Measurements from ENCODE around the gene AKAP5.

Gene AKAP5, protein sequence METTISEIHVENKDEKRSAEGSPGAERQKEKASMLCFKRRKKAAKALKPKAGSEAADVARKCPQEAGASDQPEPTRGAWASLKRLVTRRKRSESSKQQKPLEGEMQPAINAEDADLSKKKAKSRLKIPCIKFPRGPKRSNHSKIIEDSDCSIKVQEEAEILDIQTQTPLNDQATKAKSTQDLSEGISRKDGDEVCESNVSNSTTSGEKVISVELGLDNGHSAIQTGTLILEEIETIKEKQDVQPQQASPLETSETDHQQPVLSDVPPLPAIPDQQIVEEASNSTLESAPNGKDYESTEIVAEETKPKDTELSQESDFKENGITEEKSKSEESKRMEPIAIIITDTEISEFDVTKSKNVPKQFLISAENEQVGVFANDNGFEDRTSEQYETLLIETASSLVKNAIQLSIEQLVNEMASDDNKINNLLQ

DNA sequence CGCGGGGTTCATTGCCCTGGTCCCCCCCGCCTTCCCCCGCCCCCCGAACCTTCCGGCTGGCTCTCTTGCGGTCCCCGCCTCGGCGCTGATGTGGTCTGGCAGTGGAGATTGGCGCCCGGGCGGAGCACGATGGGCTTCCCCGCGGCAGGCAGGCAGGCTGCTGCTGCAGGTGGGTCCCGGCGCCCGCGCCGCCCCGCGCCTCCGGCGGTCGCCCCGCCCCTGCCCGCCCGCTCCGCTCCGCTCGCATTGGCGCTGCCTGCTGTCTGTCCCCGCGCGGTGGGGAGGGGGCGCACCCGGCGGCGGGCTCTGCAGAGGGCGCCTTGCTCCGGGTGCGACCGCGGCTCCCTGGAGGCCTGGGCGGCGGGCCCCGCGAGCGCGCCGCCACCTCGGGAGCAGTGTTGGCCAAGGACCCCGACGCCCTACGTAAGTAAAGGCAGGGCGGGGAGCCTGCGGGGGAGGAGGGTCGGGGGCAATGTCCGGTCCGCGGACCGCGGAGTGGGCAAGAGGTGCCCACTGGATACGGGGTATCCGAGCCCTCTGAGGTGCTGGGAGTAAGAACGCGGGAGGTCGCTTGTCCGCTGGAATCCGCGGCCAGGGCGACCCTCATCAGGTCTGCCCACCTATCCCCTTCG lies at the start of gene AKAP5:
TSS of gene AKAP5 (plus strand) at position 309 of the 632 bp plus-strand sequence. CDS start 2,896 bp downstream, outside the sequence.
- DNase-seq (ENCODE audit: low read depth, low spot score) = no peak

DNA sequence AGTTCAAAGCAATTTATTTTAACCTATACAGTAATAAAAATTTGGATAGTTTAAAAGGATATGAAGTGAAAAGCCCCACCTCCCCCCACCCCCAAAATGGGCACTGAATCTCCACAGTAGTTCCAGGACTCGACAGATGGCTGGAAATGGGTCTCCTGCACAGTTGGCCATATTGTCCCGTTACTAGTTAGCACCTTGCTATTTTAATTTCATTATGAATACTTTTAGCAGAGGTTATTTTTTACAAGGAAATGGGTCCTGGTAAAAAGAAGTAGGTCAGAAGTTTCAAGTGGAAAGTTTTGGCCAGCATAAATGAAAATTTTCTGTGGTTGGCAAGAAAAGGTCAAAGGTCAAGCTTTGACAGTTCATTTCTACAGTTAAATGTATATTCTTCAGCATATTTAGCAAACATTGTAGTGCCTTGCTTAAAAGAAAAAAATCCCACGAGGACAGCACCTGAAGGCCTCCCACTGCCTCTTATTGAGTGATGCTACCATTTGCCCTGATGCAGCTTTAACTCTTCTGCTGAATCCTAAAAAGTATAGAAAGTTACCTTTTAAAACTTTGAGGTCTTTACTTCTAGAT lies 48.9 kb upstream of the AKAP5 start:
- DNase-seq (ENCODE audit: low read depth, low spot score) = no peak

DNA sequence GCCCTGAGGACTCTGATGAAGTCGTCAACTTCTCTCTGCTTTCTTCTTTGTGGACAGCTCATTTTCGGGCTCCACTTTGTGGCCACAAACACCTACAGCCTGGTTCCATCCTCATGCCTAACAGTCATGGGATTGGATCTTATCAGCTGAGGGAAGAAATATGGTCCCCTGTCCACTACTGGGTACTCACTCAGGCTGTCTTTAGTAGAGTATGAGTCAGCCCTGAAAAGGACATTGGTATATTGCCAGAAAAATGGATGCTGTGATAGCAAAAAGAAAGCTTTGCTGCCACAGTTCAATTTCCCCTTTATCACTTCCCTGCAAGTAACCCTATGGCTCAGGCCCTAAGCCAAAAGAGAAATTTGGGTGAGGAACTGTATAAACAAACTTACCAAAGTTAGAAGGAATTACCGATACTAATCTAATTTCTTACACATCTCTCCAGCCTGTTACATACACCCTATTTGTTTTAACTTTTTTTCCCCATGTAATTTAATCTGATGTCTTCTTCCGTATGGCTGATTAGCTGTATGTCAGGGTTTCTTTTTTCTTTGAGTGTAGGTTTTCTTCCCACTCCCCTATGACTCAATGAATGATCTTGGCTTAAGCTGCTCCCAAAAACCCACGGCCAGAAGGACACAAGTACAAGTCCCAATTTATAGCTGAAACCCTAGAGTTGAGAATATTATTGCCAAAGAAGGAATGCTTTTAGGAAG lies 48.1 kb upstream of the AKAP5 start:
- no peak for DNase-seq (ENCODE audit: low read depth, low spot score)

DNA sequence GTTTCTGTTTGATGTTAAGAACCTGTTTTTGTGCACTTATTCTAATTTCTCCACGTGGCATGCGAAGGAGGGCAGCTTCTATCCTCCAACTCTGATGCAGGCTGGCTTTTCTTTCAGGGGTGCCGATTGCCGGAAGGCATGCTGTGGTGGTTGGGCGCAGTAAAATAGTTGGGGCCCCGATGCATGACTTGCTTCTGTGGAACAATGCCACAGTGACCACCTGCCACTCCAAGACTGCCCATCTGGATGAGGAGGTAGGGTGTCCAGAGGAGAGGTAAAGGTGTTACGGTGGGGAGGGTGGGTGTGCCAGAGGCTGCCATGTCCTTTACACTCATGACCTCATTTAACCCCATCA lies 47.6 kb upstream of the AKAP5 start:
- DNase-seq (ENCODE audit: low read depth, low spot score) = no peak

DNA sequence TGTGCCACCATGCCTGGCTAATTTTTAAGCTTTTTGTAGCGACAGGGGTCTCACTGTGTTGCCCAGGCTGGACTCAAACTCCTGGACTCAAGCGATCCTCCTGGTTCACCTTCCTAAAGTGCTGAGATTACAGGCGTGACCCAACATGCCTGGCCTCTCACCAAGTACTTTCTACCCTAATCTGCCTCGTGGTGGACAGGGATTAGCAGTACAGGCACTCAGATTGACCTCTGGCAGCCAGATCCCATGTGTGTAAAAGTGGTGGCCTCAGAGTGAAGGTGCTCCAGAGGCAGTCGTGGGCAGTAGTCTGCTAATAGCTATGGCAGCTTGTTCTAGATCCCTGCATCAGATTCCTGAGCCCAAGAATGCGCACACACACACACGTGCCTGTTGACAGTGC lies 46.3 kb upstream of the AKAP5 start:
- DNase-seq (ENCODE audit: low read depth, low spot score) = no peak

DNA sequence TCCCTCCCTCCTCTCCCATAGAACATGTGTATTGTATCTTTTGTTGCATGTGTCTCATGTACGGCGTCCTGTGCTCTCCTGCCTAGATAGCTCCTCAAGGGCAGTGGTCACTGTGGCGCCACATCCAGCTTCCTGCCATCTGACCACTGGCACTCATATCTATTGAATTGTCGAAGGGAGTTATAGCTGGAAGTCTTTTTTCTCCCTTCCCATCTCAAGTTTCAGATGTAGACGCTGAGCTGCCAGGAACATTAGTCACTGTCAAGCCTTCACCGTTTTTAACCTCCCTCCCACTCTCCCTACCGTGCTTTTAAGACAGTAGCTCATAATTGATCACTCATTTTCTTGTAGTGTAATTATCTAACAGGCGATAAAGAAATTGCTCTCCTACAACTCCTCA lies 44.1 kb upstream of the AKAP5 start:
- DNase-seq (ENCODE audit: low read depth, low spot score) = no peak

DNA sequence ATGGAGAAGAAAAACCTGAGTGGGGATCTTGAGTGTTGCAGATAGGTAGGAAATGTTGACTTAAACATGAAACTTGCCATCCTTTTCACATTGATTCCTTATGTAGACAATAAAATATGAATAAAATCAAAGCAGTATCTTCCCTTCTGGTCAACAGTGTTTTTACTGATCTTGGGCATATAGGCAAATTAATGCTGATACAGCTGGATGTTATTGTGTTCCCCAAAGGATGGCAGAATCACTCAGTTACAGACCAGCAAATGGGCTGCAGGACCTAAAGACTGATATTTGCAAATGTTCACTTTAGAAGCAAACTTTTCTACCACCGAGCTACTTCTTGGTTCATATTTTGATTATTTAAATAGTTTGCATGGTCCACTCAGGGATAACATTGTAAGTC lies 43.3 kb upstream of the AKAP5 start:
- no peak for DNase-seq (ENCODE audit: low read depth, low spot score)

DNA sequence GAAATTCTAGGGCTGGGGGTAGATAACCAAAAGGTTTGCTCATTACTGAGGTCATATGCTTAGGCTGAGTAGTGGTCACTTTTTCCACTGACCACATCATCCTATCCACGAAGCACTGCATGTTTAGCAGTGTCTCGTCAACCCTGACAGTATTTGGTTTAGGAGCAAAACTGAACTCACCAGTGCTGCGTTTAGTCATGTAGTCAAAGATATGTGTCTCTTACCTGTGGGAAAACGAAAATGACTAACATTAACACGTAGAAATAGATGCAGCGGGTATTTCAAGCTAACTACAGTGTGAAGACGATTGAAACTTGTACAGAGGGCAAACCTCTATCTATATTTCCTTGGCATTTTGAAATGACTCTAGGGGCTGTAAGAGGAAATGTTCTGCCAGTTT lies 42.5 kb upstream of the AKAP5 start:
- no peak for DNase-seq (ENCODE audit: low read depth, low spot score)

DNA sequence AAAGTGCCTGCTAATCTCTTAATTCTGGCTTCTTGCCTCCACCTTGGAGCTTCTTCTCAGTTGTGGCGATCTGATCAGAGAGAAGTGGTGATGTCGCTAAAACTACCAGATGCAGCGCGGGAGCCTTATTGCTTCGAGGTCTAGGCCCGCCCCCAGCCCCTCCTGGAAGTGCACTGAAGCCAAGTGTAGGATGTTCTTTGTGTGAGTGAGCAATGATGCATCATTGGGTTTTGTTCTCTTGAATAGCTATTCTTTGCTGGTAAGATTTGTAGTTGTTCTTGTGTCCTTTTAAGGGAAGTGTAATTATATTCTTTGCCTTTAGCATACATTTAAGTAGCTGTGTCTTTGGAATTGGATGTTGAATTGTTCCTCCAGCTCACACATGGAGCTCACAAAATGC lies 41.3 kb upstream of the AKAP5 start:
- no peak for DNase-seq (ENCODE audit: low read depth, low spot score)

DNA sequence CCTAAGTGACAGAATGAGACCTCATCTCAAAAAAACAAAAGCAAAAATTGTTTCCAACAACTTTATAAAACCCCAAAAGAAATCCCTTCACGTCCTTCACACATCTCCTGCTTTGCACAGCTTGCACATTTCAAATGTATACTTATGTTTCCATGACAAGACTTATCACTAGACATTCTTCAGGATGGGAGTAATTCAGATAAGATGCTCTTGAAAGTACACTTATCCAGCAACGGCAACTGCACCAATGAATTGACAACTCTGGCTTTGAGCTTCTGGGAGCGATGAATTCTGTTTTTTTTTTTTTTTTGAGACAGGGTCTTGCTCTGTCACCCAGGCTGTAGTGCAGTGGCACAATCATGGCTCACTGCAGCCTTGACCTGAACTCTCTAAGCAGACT lies 30.8 kb upstream of the AKAP5 start:
- DNase-seq (ENCODE audit: low read depth, low spot score) = no peak

DNA sequence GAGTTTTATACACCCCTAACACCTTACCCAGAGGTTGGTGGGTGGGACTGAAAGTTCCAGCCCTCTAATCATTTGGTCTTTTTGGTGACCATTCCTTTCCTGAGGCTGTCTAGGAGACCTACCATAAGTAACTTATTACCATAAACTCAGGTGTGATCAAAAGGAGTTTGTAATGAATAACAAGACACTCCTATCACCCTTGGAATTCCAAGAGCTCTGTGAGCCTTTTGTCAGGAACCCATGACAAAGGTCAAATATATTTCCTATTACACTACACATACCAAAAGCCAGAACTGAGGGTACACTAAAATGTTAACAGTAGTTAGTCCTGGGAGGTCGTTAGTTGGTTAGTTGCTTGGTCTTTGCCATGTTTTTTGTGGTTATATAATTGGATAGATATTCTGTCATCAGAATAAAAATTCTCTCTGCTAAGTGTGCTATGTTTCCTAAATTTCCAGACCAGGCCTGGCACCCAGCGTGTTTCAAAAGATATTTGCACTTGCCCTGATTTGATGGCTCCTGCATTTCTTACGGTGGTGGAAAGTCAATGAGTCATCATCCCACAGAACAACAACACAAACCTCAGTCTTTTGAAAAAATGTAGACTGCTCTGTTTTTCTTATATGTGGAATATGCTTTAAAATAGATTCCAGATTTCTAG lies 27.0 kb upstream of the AKAP5 start:
- DNase-seq (ENCODE audit: low read depth, low spot score) = no peak

DNA sequence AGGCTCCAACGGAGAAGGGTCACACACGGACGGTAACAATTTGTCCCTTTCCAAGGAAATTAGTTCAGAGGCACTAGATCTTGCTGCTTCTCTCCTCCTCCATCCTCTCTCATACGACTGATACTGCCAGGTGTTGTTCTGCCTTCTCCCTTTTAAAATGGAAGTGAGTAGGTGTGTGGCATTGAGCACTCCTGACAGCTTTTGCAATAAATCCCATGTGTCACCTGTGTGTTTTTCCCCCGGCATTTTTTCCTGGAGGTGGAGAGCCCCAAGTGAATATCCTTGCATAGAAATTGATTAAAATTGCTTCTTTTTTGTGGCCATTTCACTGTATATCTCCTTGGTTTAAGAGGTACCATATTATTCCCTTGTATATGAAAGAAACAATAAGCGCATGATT lies 26.2 kb upstream of the AKAP5 start:
- DNase-seq (ENCODE audit: low read depth, low spot score) = no peak

DNA sequence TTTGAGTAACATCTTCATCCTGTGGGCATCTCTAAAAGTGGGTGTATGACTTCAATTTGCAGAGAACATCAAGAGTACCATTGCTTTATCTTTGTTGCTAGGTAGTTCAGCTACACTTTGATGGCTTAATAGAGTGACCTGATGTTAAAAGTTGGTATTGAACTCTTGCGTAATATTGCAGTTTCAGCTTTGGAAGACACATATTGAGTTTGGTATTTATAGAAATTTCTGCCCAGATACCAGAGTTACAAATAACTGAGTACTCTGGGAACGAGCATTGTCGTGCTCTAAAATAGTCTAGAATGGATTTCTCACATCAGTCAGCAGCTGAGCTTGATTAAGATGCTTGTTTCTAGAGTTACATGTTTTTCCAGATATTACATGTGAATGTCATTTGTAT lies 24.8 kb upstream of the AKAP5 start:
- no peak for DNase-seq (ENCODE audit: low read depth, low spot score)

DNA sequence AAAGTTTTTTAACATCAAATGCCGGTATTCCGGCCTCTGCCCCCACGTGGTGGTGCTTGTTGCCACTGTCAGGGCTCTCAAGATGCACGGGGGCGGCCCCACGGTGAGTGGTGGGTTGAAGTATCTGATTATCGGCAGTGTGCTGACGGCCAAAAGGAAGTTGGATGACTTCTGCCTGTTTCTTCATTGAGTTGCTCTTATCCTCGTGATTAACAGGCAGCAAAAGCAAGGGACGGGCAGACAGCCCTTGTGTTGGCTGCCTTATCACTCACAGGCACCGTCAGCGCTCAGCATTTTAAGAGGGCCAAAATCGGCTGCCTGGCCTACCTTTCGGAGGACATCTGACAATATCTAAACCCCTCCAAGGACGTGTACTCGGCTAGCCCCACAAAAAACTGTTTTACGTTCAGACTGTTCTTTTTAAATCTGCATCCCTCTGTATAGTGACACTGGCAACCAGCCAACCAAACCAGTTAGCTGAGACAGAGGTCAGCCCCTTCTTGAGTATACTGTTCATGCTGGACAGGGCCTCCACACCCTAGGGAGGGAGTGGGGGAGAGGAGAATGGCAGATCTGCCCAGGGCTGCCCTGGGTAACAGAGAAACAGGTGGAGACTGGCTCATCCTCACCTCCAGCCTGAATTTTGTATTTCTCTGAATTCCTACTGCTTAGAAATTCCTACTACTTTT lies 22.9 kb upstream of the AKAP5 start:
- no peak for DNase-seq (ENCODE audit: low read depth, low spot score)

DNA sequence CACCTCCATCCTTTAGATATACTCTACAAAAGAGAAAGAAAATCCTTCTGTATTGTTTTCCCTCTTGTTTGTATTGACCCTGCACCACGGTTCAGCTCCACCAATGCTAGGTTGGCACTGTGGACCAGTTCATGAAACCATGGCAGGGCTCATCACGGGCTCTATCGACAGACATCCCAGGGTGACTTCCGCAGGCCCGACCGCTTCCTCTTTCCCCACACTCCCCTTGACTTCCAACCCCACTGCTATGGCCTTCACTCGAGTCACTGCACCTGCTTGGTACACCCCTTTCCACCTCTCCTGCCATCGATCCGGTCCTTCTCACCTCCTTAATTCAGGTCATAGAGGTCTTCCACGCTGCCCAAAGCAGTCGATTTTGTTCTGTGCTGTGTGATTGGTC lies 21.2 kb upstream of the AKAP5 start:
- DNase-seq (ENCODE audit: low read depth, low spot score) = no peak

DNA sequence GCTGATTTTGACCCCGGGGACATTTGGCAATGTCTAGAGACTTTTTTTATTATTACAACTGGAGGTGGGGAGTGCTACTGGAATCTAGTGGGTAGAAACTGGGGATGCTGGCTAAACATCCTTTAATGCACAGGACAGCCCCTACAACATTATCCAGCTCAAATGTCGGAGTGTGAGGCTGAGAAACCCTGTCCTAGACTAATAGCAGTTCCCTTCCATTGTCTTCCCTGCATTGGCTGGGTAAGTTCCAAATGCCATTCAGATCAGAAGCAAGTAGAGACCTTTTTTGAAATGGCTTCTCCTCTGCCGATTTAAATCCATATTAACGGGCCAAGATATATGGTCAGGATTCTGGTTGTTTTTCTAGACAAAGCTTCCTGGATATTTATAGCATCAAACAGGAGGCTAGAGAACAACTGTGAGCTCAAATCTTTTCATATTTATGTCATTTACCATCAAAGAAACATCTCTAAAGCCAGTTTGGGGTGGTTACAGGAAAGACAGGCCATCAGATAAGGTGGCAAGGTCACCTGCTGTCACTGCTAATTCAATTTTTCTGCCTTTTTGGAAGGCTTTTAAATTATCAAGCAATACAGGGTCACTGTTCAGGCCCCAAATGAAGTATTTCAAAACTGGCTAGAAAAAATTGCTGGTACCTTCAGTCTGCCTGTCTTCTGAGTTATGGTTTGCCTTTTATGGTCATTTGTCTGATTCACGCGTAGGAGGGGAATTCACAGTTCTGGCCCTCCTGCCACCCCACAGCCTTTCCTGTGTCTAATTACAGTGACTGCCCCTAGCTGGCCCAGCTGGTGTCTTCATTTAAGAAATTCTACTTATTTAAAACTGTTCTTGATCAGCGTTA lies 20.1 kb upstream of the AKAP5 start:
- no peak for DNase-seq (ENCODE audit: low read depth, low spot score)

DNA sequence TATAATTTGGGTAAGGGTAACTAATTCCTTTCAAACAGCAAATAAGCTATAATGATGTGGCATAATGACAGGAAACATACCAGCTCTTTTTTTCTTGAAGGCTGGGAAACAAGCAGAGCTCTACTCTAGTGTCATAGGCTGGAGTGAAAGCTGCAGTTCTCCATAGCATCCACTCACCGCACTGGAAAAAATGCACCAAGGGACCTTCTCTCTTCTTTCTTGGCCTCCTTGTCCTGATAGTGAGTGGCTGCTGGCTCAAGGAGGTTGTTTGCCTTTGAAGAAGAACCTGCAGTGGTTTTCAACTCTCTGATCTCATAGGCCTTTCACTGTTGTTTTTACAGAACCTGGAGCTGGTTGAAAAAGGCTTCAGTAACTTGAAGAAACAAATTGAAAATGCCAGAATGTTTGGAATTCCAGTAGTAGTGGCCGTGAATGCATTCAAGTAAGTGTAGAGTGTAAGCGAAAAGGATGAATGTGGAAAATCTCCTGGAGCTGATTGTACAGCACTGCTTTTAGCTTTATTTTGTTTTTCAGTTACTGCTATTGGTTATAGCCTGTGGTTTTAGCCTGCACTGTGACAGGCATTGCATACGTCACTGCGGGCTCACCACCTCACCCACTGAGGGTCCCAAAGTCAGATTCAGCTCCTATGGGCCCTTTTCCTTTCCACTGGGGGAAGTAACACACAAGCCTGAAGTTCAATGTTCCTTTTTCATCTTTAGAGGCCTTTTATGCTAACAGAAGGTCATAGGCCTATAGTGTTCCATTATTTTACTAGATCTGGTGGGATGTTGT lies 17.2 kb upstream of the AKAP5 start:
- no peak for DNase-seq (ENCODE audit: low read depth, low spot score)

DNA sequence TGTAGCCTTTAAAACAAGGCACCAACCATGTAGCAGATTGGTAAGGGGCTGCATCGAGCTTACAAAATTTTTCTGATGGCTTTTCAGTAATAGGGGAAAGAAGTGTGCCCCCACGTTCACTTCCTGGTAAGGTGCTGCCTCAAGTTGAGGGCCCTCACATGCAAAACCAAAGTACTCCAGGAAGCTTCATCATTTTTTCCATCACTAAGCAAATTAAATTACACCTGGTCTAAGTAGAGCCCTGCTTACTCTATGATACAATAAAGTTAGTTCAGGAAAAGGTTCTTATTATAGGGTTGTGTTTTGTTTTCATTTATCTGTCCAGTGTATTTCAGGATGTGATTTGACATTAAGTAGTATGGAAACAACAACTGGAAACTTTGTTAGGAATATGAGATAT lies 15.0 kb upstream of the AKAP5 start:
- DNase-seq (ENCODE audit: low read depth, low spot score) = no peak

DNA sequence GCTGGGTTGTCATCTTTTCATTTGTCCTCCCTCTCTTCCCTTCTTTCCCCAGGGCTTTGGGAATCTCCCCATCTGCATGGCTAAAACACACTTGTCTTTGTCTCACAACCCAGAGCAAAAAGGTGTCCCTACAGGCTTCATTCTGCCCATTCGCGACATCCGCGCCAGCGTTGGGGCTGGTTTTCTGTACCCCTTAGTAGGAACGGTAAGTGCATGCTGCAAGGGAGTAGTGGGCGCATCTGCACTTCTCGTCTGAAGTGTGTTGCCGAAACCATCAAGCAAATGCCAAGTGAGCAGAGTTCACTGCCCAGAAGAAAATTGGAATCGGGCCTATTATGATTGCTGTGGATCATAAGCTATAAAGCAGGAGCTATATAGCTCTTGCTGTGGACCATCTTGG lies 10.6 kb upstream of the AKAP5 start:
- no peak for DNase-seq (ENCODE audit: low read depth, low spot score)

Data from iPS DF 19.7 (cell line).